SK-N-SH treated with all-trans-retinoic acid at 6 μM for 48 hours (cell line): ENCODE measurements around the gene PSMB1.
"Not testable (repeated sequence)": the region's sequence is repeated elsewhere in the genome, so short reads cannot be mapped to it uniquely, and the experiment has no call there.

ENCODE experiments used
- ATAC-seq: fragments of 200-7000 bp; cut with Tn5 transposase; 3 replicates; pipeline ENCODE4 v1.9.1; 2020; ENCODE audit warnings: mild to moderate bottlenecking, moderate library complexity
- BACH2 ChIP-seq: fragments of 250-450 bp; sonication (Bioruptor Pico); IDR thresholded peaks from 2 replicates; pipeline ENCODE4 v1.9.0; 2021; ENCODE audit warnings: mild to moderate bottlenecking, borderline replicate concordance
- CSDC2 ChIP-seq: fragments of 250-450 bp; sonication (Bioruptor Pico); IDR thresholded peaks from 2 replicates; pipeline ENCODE4 v1.5.0; 2020; ENCODE audit warnings: mild to moderate bottlenecking, moderate library complexity
- CSRNP3 ChIP-seq: fragments of 250-450 bp; sonication (Bioruptor Pico); IDR thresholded peaks from 2 replicates; pipeline ENCODE4 v1.5.1; 2021; ENCODE audit warnings: mild to moderate bottlenecking, moderate library complexity
- ESRRG ChIP-seq: fragments of 250-450 bp; sonication (Bioruptor Pico); IDR thresholded peaks from 2 replicates; pipeline ENCODE4 v1.6.1; 2021; ENCODE audit warnings: mild to moderate bottlenecking
- ISL1 ChIP-seq: fragments of 250-450 bp; sonication (Bioruptor Pico); IDR thresholded peaks from 2 replicates; pipeline ENCODE4 v2.1.2; 2022; ENCODE audit warnings: mild to moderate bottlenecking, moderate library complexity
- OSR1 ChIP-seq: fragments of 250-450 bp; sonication (Bioruptor Pico); IDR thresholded peaks from 2 replicates; pipeline ENCODE4 v1.8.0; 2022; ENCODE audit warnings: moderate library complexity, mild to moderate bottlenecking, inconsistent platforms
- PATZ1 ChIP-seq: fragments of 250-450 bp; sonication (Bioruptor Pico); IDR thresholded peaks from 2 replicates; pipeline ENCODE4 v1.8.0; 2020; ENCODE audit warnings: mild to moderate bottlenecking, moderate library complexity, borderline replicate concordance
- POU6F1 ChIP-seq: fragments of 250-450 bp; sonication (Bioruptor Pico); IDR thresholded peaks from 2 replicates; pipeline ENCODE4 v1.8.0; 2021; ENCODE audit warnings: low read depth, mild to moderate bottlenecking, moderate library complexity, borderline replicate concordance
- PPARA ChIP-seq: fragments of 250-450 bp; sonication (Bioruptor Pico); IDR thresholded peaks from 2 replicates; pipeline ENCODE4 v1.5.0; 2020; ENCODE audit warnings: mild to moderate bottlenecking, borderline replicate concordance
- SNAI2 ChIP-seq: fragments of 250-450 bp; sonication (Bioruptor Pico); IDR thresholded peaks from 2 replicates; pipeline ENCODE4 v1.5.0; 2020; ENCODE audit warnings: mild to moderate bottlenecking, moderate library complexity
- TCF4 ChIP-seq: fragments of 250-450 bp; sonication (Bioruptor Pico); IDR thresholded peaks from 2 replicates; pipeline ENCODE4 v1.8.0; 2021; ENCODE audit warnings: mild to moderate bottlenecking, moderate library complexity, borderline replicate concordance
- TSHZ2 ChIP-seq: fragments of 250-450 bp; sonication (Bioruptor Pico); IDR thresholded peaks from 2 replicates; pipeline ENCODE4 v1.5.0; 2020; ENCODE audit warnings: mild to moderate bottlenecking, moderate library complexity
- ZC3H10 ChIP-seq: fragments of 250-450 bp; sonication (Bioruptor Pico); IDR thresholded peaks from 2 replicates; pipeline ENCODE4 v1.5.1; 2021; ENCODE audit warnings: mild to moderate bottlenecking, moderate library complexity
- ZFP3 ChIP-seq: fragments of 250-450 bp; sonication (Bioruptor Pico); IDR thresholded peaks from 2 replicates; pipeline ENCODE4 v1.5.0; 2020; ENCODE audit warnings: mild to moderate bottlenecking, moderate library complexity
- ZFP30 ChIP-seq: fragments of 450-650 bp; formaldehyde crosslinking; IDR thresholded peaks from 2 replicates; pipeline ENCODE4 v1.5.0; 2022; ENCODE audit warnings: mild to moderate bottlenecking, moderate library complexity
- ZNF565 ChIP-seq: fragments of 450-650 bp; formaldehyde crosslinking; conservative IDR thresholded peaks from 2 replicates; pipeline ENCODE4 v1.5.0; 2020; ENCODE audit warnings: low read depth, mild to moderate bottlenecking, moderate library complexity
- ZNF70 ChIP-seq: fragments of 450-650 bp; formaldehyde crosslinking; IDR thresholded peaks from 2 replicates; pipeline ENCODE4 v1.5.0; 2020; ENCODE audit warnings: mild to moderate bottlenecking, moderate library complexity

The PSMB1 gene

GRCh38 chr6:170529839-170530469, 23.2 kb downstream of the PSMB1 start:
- peak; percentile 94 for ATAC-seq
- TF ChIP-seq ZNF70 (CRISPR knock-in tag) (no peak), ZFP3 (CRISPR knock-in tag) (no peak), ZC3H10 (CRISPR knock-in tag) (no peak), CSDC2 (no peak), TCF4 (CRISPR knock-in tag) (no peak), ESRRG (no peak), SNAI2 (CRISPR knock-in tag) (no peak), BACH2 (CRISPR knock-in tag) (no peak), PPARA (no peak), ISL1 (CRISPR knock-in tag) (no peak), PATZ1 (CRISPR knock-in tag) (no peak), ZFP30 (CRISPR knock-in tag) (no peak), TSHZ2 (no peak), POU6F1 (CRISPR knock-in tag) (no peak), ZNF565 (CRISPR knock-in tag) (no peak)

- ATAC-seq = not testable (repeated sequence)
These were observed 25.1 kb downstream of the PSMB1 start for GRCh38 chr6:170527995-170528394.

GRCh38 chr6:170525795-170526194, 27.3 kb downstream of the PSMB1 start:
- ATAC-seq = no peak
- TF ChIP-seq CSRNP3 (CRISPR knock-in tag) = no peak
- TF ChIP-seq ZFP30 (CRISPR knock-in tag) = no peak
- TF ChIP-seq ZNF565 (CRISPR knock-in tag) = no peak
- TF ChIP-seq TSHZ2 = no peak
- no peak for TF ChIP-seq TCF4 (CRISPR knock-in tag)
- no peak for TF ChIP-seq POU6F1 (CRISPR knock-in tag)
- no peak for TF ChIP-seq SNAI2 (CRISPR knock-in tag)
- TF ChIP-seq OSR1 = no peak
